IPS-NIHi11 (cell line): ENCODE measurements around the gene SUPT16H.
"Not testable (repeated sequence)": the region's sequence is repeated elsewhere in the genome, so short reads cannot be mapped to it uniquely, and the experiment has no call there.

ENCODE experiments used
- DNase-seq: peaks from one replicate; pipeline ENCODE4 v3.0.0; 2012; ENCODE audit warnings: mixed read lengths, low spot score

Gene SUPT16H

GRCh38 chr14:21383848-21384493 is at the start of gene SUPT16H:
Gene SUPT16H (minus strand): TSS chr14:21384019. CDS start chr14:21383927, 92 bp downstream.
- peak; percentile 92 for DNase-seq

- DNase-seq: no peak
Measured at GRCh38 chr14:21431126-21431525, 47.3 kb upstream of the SUPT16H start.

DNA sequence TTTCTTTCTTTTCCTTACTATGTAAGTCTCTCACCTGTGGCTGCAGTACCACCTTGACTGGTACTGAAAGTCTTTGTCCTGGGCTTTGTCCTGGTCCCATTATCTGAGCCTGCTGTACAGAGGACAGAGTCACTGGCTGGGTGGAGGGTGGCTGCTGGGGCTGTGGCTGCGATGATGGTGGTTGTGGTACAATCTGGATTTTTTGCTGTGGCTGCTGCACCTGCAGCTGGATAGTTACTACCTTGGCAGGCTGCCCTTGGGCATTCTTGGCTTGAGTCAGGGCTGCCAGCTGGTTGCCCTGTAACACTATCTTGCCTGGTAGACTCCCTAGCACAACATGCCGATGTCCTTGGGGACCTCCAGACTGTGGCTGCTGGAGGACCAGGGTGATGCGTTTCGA is 45.1 kb upstream of the SUPT16H start:
- no peak for DNase-seq

DNA sequence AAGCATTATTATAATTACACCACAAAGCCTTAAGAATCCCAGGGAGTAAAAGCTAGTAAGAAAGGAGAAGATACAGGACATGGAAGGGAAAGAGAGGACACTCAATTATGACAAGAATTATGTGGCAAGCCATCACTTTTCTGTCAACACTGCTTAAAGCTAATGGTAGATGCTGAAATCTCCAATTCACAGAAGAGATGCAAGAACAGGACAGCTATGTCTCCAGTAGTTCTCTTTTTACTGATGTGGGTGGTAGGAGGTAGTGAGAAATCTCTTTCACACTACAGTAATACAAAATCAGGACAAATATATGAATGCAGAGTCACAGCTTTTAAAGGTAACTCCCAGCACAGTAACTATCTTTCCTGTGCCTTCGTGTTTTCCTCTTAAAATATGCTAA is 42.9 kb upstream of the SUPT16H start:
- no peak for DNase-seq

DNA sequence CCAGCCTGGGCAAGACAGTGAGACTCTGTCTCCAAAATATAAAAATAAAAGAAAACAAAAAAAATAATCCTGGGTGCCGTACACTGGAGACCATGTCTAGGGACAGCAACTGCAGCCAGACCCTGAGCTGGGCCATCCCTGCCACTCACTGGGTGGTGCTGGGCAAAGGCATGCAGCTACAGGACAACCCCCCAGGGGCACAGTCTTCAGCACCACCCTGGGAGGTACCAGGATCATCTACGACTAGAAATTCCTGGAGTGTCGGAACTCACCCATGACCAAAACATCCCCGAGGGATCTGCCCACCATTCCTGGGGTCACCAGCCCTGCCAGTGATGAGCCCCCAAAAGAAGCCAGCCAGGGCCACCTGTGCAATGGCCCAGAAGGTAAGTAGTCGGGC is 35.7 kb upstream of the SUPT16H start:
- no peak for DNase-seq

GRCh38 chr14:21415329-21415728 is 31.5 kb upstream of the SUPT16H start:
- no peak for DNase-seq

GRCh38 chr14:21414137-21414631 is 30.4 kb upstream of the SUPT16H start:
- DNase-seq: no peak

GRCh38 chr14:21408147-21408546 is 24.3 kb upstream of the SUPT16H start:
- no peak for DNase-seq

DNA sequence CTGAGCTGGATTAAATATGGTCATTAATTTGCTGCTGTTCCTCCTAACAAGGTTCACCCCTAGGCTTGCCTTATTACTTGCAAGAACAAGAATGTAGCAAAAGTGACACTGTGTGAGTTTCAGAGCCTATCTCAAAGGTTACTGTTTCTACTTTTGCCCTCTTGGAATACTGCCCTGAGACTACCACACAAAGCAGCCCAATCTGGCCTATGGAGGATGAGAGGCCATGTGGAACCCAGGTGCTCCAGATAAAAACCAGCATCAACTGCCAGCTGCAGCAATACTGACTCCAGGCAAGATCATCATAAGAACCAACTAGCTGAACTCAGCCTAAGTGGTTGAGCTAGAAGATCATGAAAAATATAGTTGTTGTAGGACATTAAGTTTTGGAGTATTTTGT is 22.4 kb upstream of the SUPT16H start:
- DNase-seq: no peak

- DNase-seq: no peak
Measured at GRCh38 chr14:21405097-21405496, 21.3 kb upstream of the SUPT16H start.

DNA sequence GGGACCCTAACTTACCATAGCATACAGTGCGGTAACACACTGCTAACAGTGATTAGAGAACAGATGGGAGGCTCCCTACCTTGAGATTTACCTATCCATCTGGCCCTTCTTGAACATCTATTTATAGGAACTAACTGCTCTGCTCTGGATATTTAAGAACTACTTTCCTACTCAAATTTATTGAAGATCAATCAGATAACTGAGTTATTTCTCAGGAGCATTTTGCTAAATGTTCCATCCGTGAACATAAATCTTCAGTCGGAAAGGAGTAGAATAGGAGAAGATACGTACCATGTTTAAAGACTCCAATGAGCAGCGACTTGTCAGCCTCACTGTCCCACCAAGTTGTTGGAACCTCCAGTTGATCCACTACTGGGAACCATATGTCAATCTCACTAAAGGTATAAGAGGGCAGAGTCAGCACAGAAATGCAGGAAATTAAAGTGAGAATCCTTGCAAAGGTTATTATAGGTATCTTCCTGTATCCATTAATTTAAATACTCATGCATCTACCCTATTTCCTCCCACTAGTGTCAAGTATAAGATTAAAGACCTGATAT is 15.6 kb upstream of the SUPT16H start:
- DNase-seq: no peak

DNA sequence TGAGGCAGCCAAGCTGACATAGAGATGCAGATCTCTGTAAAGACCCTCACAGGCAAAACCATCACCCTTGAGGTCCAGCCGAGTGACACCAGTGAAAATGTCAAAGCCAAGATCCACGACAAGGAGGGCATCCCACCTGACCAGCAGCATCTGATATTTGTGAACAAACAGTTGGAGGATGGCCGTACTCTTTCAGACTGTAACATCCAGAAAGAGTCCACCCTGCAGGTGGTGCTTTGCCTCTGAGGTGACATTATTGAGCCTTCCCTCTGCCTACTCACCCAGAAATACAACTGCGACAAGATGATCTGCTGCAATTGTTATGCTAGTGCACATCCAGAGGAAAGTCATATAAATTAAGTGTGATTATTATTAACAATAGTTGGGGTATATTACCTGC is 15.1 kb upstream of the SUPT16H start:
- DNase-seq: no peak

- no peak for DNase-seq
Measured at GRCh38 chr14:21395450-21395849, 11.6 kb upstream of the SUPT16H start.

GRCh38 chr14:21385188-21385904 is 1.5 kb upstream of the SUPT16H start:
- DNase-seq: no peak

DNA sequence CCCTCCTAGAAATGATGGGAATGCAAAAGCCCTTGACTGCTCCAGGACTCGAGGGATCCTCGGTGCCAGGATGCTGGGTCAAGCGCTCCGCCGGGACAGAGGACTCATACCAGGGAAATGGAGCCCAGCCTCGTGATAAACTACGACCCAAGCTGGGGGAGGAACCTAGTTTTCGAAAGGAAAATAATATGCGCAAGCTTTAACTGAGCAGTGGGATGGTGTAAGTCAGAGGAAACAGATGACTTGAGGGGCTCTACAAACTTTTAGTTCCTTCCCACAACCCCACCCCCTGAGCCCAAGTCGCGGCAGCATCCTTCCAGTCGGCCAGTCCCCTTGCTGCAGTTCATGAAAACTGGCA is 654 bp upstream of the SUPT16H start:
- no peak for DNase-seq

DNA sequence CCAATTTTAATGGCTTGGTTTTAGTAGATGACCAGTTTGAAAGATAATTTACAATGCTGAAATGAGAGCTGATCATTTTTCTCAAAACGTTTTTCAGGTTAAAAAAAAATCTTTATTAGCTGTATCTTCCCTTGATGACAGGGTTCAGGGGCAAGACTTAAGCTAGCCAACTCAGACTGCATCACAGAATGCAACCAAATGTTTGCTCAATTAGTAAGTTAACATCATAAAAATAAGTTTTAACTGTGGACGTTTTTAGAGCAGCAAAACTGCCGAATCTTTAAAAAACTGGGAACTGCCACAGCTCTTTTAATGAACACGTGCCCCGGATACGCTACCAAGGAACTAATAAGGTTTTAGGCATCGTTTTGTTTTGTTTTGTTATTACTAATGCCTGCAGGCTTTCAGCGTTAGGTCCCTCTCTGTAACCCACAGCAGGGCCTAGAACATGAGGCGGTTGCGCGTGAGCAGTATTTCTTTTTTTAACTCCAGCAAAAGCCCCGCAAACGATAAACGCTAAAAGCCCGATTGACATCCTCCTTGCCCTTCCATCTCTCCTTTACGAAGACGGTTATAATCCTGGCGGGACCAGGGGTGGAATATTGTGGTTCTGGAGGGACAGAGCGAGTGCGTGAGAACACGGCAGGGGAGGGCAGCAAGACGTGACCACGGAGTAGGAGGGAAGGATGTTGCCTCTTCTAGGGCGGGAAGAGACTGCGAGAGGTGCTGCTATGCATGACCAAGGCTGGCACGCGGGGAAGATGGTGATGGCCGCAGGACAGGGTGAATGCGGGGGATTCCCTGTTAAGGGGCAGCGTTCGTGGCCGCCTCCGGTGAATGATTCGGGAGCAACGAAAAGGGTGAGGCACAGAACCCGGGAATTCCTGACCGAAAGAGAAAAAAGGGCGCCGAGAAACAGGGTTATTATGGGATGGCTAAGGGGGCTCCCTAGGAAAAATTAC is 652 bp downstream of the SUPT16H start:
- DNase-seq: peak; percentile 35

DNA sequence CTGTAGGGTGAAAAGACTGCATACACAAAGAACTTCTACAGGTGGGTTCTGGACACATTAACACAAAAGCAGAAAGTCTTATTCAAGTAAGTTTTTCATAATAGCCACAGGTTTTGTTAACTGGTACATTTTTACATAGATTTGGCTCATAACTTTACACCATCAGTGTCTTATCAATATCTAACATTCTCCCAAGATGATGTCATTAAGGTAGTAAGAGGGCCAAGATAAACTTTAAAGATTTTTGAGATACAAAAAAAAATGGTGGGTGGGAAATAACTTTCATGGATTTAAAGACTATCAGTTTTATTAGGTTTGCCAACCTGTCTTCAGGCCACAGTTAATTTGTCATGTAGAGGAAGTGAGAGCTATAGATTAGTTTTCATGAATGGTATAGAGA is 1.7 kb downstream of the SUPT16H start:
- no peak for DNase-seq

DNA sequence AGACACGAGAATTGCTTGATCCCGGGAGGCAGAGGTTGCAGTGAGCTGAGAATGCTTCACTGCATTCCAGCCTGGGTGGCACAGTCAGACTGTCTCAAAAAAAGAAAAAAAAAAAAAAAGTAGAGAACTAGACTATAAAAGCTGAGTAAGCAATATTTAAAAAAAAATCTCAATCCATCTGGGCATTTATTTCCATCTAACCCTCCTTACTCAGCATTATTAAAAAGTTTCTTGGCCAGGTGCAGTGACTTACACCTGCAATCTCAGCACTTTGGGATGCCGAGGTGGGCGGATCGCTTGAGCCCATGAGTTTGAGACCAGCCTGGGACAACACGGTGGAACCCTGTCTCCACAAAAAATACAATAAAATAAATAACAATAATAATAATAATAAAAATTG is 4.5 kb downstream of the SUPT16H start:
- DNase-seq: no peak

DNA sequence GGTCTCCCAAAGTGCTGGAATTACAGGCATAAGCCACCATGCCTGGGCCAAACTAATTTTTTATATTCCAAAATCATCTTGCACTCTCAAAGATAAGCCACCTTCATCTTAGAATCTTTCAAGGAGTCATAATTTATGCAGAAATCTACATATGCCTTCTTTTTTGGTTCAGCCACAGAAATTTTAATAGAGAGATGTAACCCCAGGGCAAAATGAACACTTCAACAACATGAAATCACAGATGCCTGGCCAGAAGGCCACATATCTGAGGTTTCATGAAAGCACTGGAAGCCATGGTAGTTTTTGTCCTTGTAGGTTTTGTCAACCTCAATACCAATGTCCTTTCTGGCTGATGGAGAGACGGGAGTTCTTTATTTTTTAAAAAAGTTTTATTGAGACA is 9.8 kb downstream of the SUPT16H start:
- DNase-seq: no peak

- not testable (repeated sequence) for DNase-seq
Measured at GRCh38 chr14:21372814-21373213, 11.0 kb downstream of the SUPT16H start.

DNA sequence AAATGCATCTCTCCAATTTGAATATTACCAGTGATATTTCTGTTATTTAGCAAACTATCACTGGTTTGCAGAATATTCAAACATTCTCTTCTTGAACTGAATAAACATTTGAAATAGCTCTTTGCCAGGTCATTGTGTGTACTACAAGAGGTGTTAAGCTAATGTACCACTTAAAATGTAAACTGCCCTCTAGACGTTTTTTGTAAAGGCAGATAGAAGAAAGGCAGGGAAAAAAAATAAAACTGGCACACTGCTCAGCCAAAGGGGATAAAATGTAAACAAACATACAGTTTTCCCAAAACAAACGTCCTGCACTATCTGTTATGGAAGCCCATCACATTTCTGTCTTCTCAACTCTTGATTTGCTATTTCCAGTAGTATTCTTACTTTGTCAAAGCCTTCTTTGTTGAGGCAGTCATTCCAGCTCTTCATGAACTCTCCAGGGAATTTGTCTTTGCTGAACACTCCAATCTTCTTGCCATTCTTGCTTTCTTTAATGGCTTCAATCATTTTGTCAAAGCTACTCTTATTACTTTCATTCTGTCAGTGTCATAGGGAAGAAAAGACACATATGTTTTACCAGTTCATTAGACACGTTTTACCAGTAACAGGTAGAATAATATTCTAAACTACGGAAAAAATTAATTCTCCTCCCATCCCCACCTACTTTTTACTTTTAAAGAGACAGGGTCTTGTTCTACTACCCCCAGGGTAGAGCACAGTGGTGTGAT is 13.7 kb downstream of the SUPT16H start:
- no peak for DNase-seq
